H9 (cell line): ENCODE results near the gene PRR12. TPM values are rescaled to one million over a fixed set of nuclear protein-coding genes. Genes with fewer than 3 reads are reported as not detected.

Experiments used
- DNase-seq: peaks from one replicate; pipeline ENCODE4 v3.0.0-alpha.2; 2017
- H2AFZ ChIP-seq: one replicate; pipeline ENCODE4 v1.6.1; 2013; ENCODE audit warnings: mild to moderate bottlenecking, low read length, control low read depth, moderate library complexity
- H2AK5ac ChIP-seq: 2 replicates; pipeline ENCODE4 v1.6.1; 2013; ENCODE audit warnings: low read length, control low read depth, mixed read lengths; ENCODE audit not compliant: insufficient read length
- H2BK120ac ChIP-seq: one replicate; pipeline ENCODE4 v1.6.1; 2013; ENCODE audit warnings: low read depth, mild to moderate bottlenecking, low read length, control low read depth, inconsistent platforms; ENCODE audit not compliant: poor library complexity, severe bottlenecking
- H2BK12ac ChIP-seq: 2 replicates; pipeline ENCODE4 v1.6.1; 2013; ENCODE audit warnings: low read length, control low read depth, mixed read lengths, low read depth; ENCODE audit not compliant: insufficient read length
- H2BK15ac ChIP-seq: 2 replicates; pipeline ENCODE4 v1.6.1; 2013; ENCODE audit warnings: low read depth, low read length, control low read depth
- H2BK20ac ChIP-seq: one replicate; pipeline ENCODE4 v1.6.1; 2013; ENCODE audit warnings: low read depth, mild to moderate bottlenecking, low read length, control low read depth, inconsistent platforms; ENCODE audit not compliant: poor library complexity, severe bottlenecking
- H2BK5ac ChIP-seq: 2 replicates; pipeline ENCODE4 v1.6.1; 2013; ENCODE audit warnings: low read length, control low read depth, mixed read lengths; ENCODE audit not compliant: insufficient read length
- H3K14ac ChIP-seq: 2 replicates; pipeline ENCODE4 v1.6.1; 2013; ENCODE audit warnings: low read length, control low read depth; ENCODE audit not compliant: insufficient read depth
- H3K18ac ChIP-seq: 2 replicates; pipeline ENCODE4 v1.6.1; 2013; ENCODE audit warnings: low read depth, mild to moderate bottlenecking, mixed read lengths, low read length, control low read depth; ENCODE audit not compliant: insufficient read length
- H3K23ac ChIP-seq: 2 replicates; pipeline ENCODE4 v1.6.1; 2013; ENCODE audit warnings: low read length, control low read depth, mixed read lengths, low read depth; ENCODE audit not compliant: insufficient read length
- H3K23me2 ChIP-seq: 2 replicates; pipeline ENCODE4 v1.6.1; 2013; ENCODE audit warnings: low read depth, mild to moderate bottlenecking, mixed read lengths, low read length, control low read depth; ENCODE audit not compliant: insufficient read length, poor library complexity, severe bottlenecking
- H3K27ac ChIP-seq: 2 replicates; pipeline ENCODE4 v1.5.1; 2013; ENCODE audit warnings: low read length, control low read depth, mixed read lengths, low read depth; ENCODE audit not compliant: insufficient read length
- H3K27me3 ChIP-seq: 2 replicates; pipeline ENCODE4 v1.6.1; 2013; ENCODE audit warnings: low read length, control low read depth, inconsistent platforms; ENCODE audit not compliant: insufficient read depth
- H3K4ac ChIP-seq: 2 replicates; pipeline ENCODE4 v1.6.1; 2013; ENCODE audit warnings: low read depth, mild to moderate bottlenecking, control low read depth, inconsistent platforms, low read length, moderate library complexity
- H3K4me1 ChIP-seq: 2 replicates; pipeline ENCODE4 v1.6.1; 2013; ENCODE audit warnings: low read length, control low read depth, inconsistent platforms; ENCODE audit not compliant: insufficient read depth
- H3K4me2 ChIP-seq: 2 replicates; pipeline ENCODE4 v1.6.1; 2013; ENCODE audit warnings: low read length, control low read depth, mixed read lengths; ENCODE audit not compliant: insufficient read length, insufficient read depth
- H3K56ac ChIP-seq: 2 replicates; pipeline ENCODE4 v1.6.1; 2013; ENCODE audit warnings: low read depth, mild to moderate bottlenecking, mixed read lengths, low read length, control low read depth; ENCODE audit not compliant: insufficient read length
- H3K79me1 ChIP-seq: 2 replicates; pipeline ENCODE4 v1.6.1; 2013; ENCODE audit warnings: low read depth, mild to moderate bottlenecking, moderate library complexity, low read length, control low read depth, inconsistent platforms; ENCODE audit not compliant: insufficient read depth, poor library complexity, severe bottlenecking
- H3K79me2 ChIP-seq: 2 replicates; pipeline ENCODE4 v1.6.1; 2013; ENCODE audit warnings: low read length, control low read depth, inconsistent platforms; ENCODE audit not compliant: insufficient read depth
- H3K9ac ChIP-seq: 2 replicates; pipeline ENCODE4 v1.6.1; 2013; ENCODE audit warnings: low read length, control low read depth, mixed read lengths; ENCODE audit not compliant: insufficient read length; ENCODE audit errors: extremely low read depth
- H3K9me3 ChIP-seq: one replicate; pipeline ENCODE4 v1.6.1; 2013; ENCODE audit warnings: low read depth, low read length, inconsistent platforms; ENCODE audit not compliant: control insufficient read depth
- H3T11ph ChIP-seq: one replicate; pipeline ENCODE4 v1.6.1; 2013; ENCODE audit warnings: mild to moderate bottlenecking, low read length, control low read depth, inconsistent platforms
- H4K20me1 ChIP-seq: one replicate; pipeline ENCODE4 v1.6.1; 2013; ENCODE audit not compliant: control insufficient read depth, insufficient read length, insufficient read depth
- H4K5ac ChIP-seq: 2 replicates; pipeline ENCODE4 v1.6.1; 2013; ENCODE audit warnings: low read depth, mild to moderate bottlenecking, mixed read lengths, low read length, control low read depth; ENCODE audit not compliant: insufficient read length
- H4K8ac ChIP-seq: replicated peaks from 2 replicates; pipeline ENCODE4 v1.6.1; 2013; ENCODE audit warnings: low read length, control low read depth, mixed read lengths, low read depth; ENCODE audit not compliant: insufficient read length
- H4K91ac ChIP-seq: 2 replicates; pipeline ENCODE4 v1.6.1; 2013; ENCODE audit warnings: low read depth, mild to moderate bottlenecking, moderate library complexity, mixed read lengths, low read length, control low read depth; ENCODE audit not compliant: insufficient read length
- H3K27ac Mint-ChIP-seq, 3 experiments: 2 replicates in 2 of 3; 3 replicates in 1 of 3; pipeline ENCODE4 v1.8.0; 2020 to 2021; ENCODE audit warnings: mixed read lengths in 3 of 3, mild to moderate bottlenecking in 1 of 3, moderate library complexity in 1 of 3
- H3K27me3 Mint-ChIP-seq: 2 replicates; pipeline ENCODE4 v1.8.0; 2021; ENCODE audit warnings: low read depth, mild to moderate bottlenecking, moderate library complexity, mixed read lengths
- H3K36me3 Mint-ChIP-seq, 3 experiments: 2 replicates in 2 of 3; 3 replicates in 1 of 3; pipeline ENCODE4 v1.8.0; 2020 to 2021; ENCODE audit warnings: low read depth in 3 of 3, mixed read lengths in 3 of 3; ENCODE audit not compliant: insufficient read depth in 1 of 3
- H3K4me1 Mint-ChIP-seq, 2 experiments: 2 replicates each; pipeline ENCODE4 v1.8.0; 2020; ENCODE audit warnings: mixed read lengths in 2 of 2
- H3K4me3 Mint-ChIP-seq, 2 experiments: 2 replicates in 1 of 2; 3 replicates in 1 of 2; pipeline ENCODE4 v1.8.0; 2020 to 2021; ENCODE audit warnings: mild to moderate bottlenecking in 2 of 2, mixed read lengths in 2 of 2, moderate library complexity in 1 of 2
- H3K9me3 Mint-ChIP-seq, 2 experiments: 2 replicates in 1 of 2; 3 replicates in 1 of 2; pipeline ENCODE4 v1.8.0; 2020; ENCODE audit warnings: mild to moderate bottlenecking in 2 of 2, mixed read lengths in 2 of 2, moderate library complexity in 1 of 2
- CTCF ChIP-seq: fragments of 200-600 bp; sonication (generic); conservative IDR thresholded peaks from 3 replicates; pipeline ENCODE4 v1.8.0; 2021; ENCODE audit warnings: antibody characterized with exemption, mild to moderate bottlenecking
- WGBS: extraction: QIAGEN DNeasy Blood & Tissue Kit; methylation state at CpG from one replicate; pipeline ENCODE4 v1.1.7; 2013; ENCODE audit warnings: missing lambda C conversion rate, low lambda C conversion rate, mixed read lengths; ENCODE audit not compliant: insufficient read length; ENCODE audit errors: extremely low coverage; 5-methylcytosine and 5-hydroxymethylcytosine counted together
- total RNA-seq: library from RNA; stranded (reverse); gene quantifications from 2 replicates; pipeline ENCODE4 v1.2.1, GENCODE V29; 2021

PRR12 gene
- total RNA-seq, 1 experiment from 2014 or later, result 65.9 TPM

GRCh38 chr19:49605605-49606004, 14.6 kb downstream of the PRR12 start:
- Mint-ChIP-seq H3K4me3 (no peak overlapping the region), H3K36me3 (peaks cover 32 to 87% (median 77%) of the 10 kb centered on the region in 3 experiments; a peak in 6 of 7 replicates), H3K4me1 (no peaks in the 10 kb centered on the region), H3K9me3 (no peaks in the 10 kb centered on the region), H3K27me3 (no peaks in the 10 kb centered on the region), H3K27ac (no peak overlapping the region)
- H3K23me2 ChIP-seq, result no peaks in the 10 kb centered on the region
- no peaks in the 10 kb centered on the region for H3K79me1 ChIP-seq
- H2BK20ac ChIP-seq, result no peak overlapping the region
- no peaks in the 10 kb centered on the region for H3K9me3 ChIP-seq
- no peak overlapping the region for H2BK12ac ChIP-seq
- H4K91ac ChIP-seq, result no peak overlapping the region
- no peak overlapping the region for H2BK15ac ChIP-seq
- no CpG with 5 or more reads among the region's 7 CpGs for WGBS
- no peak overlapping the region for H3K14ac ChIP-seq
- H2BK120ac ChIP-seq, result no peak overlapping the region
- no peak overlapping the region for H3K9ac ChIP-seq
- no peaks in the 10 kb centered on the region for H3K4me1 ChIP-seq
- TF ChIP-seq CTCF, result no peak
- H3K4me2 ChIP-seq, result no peak overlapping the region
- no peak overlapping the region for H3K4ac ChIP-seq
- no peak overlapping the region for H2BK5ac ChIP-seq
- no peak for DNase-seq
- H2AFZ ChIP-seq, result no peak overlapping the region
- H2AK5ac ChIP-seq, result no peak overlapping the region
- H4K5ac ChIP-seq, result no peak overlapping the region
- peaks cover 18% of the 10 kb centered on the region; the same call in 1 of the 2 replicates for H3K79me2 ChIP-seq
- H3K27ac ChIP-seq, result no peak overlapping the region
- H4K20me1 ChIP-seq, result no peaks in the 10 kb centered on the region
- no peak overlapping the region for H4K8ac ChIP-seq
- no peak overlapping the region for H3T11ph ChIP-seq
- H3K56ac ChIP-seq, result no peak overlapping the region
- H3K18ac ChIP-seq, result no peak overlapping the region
- H3K27me3 ChIP-seq, result no peaks in the 10 kb centered on the region
- no peak overlapping the region for H3K23ac ChIP-seq
